IMR-90 (cell line): ENCODE measurements around the gene TNS1. TPM values are rescaled to one million over a fixed set of nuclear protein-coding genes. Genes with fewer than 3 reads are reported as not detected.

ENCODE experiments used
- ATAC-seq: fragments of 200-7000 bp; cut with Tn5 transposase; 2 replicates; pipeline ENCODE4 v1.9.1; 2020; ENCODE audit warnings: low read depth, mild to moderate bottlenecking, moderate library complexity
- BruUV-seq: library from RNA; stranded (reverse); fragments of 400-500 nt; replicated peaks from 2 replicates; lab custom pipeline; 2021; lab: Mats Ljungman, UMichigan
- CTCF ChIA-PET: fragments of 300-600 bp; formaldehyde crosslinking; extraction: SDS; loops from one replicate; lab custom pipeline; 2021; ENCODE audit warnings: antibody characterized with exemption; lab: Yijun Ruan, JAX
- POLR2A ChIA-PET: fragments of 300-600 bp; sonication (Branson Sonifier 250); formaldehyde crosslinking; loops from one replicate; lab custom pipeline; 2022; ENCODE audit warnings: antibody characterized with exemption; ENCODE audit not compliant: unreplicated experiment; lab: Charles Lee
- DNase-seq: peaks from one replicate; pipeline ENCODE4 v3.0.0; 2013
- H2AFZ ChIP-seq: replicated peaks from 2 replicates; pipeline ENCODE3; 2013; ENCODE audit warnings: low read length, mild to moderate bottlenecking; ENCODE audit not compliant: poor library complexity
- H2AK5ac ChIP-seq: 2 replicates; pipeline ENCODE4 v1.6.1; 2013; ENCODE audit warnings: low read depth, low read length, inconsistent platforms
- H2AK9ac ChIP-seq: replicated peaks from 2 replicates; pipeline ENCODE3; 2013; ENCODE audit warnings: mild to moderate bottlenecking, low read depth, low read length, moderate library complexity; ENCODE audit not compliant: poor library complexity
- H2BK120ac ChIP-seq: 2 replicates; pipeline ENCODE4 v1.6.1; 2013; ENCODE audit warnings: low read depth, low read length, inconsistent platforms
- H2BK15ac ChIP-seq: 3 replicates; pipeline ENCODE4 v1.6.1; 2013; ENCODE audit warnings: low read depth, low read length, inconsistent platforms
- H2BK20ac ChIP-seq: 2 replicates; pipeline ENCODE4 v1.6.1; 2013; ENCODE audit warnings: low read depth, mild to moderate bottlenecking, inconsistent platforms, low read length, moderate library complexity
- H2BK5ac ChIP-seq: 2 replicates; pipeline ENCODE4 v1.6.1; 2013; ENCODE audit warnings: mild to moderate bottlenecking, low read depth, low read length, inconsistent platforms; ENCODE audit not compliant: poor library complexity, severe bottlenecking
- H3K14ac ChIP-seq: replicated peaks from 2 replicates; pipeline ENCODE4 v1.6.1; 2013; ENCODE audit warnings: low read depth, low read length, inconsistent platforms
- H3K18ac ChIP-seq: 2 replicates; pipeline ENCODE4 v1.6.1; 2013; ENCODE audit warnings: low read depth, low read length, control low read depth
- H3K23ac ChIP-seq: 2 replicates; pipeline ENCODE4 v1.6.1; 2013; ENCODE audit warnings: low read depth, low read length, inconsistent platforms
- H3K27ac ChIP-seq: 2 replicates; pipeline ENCODE4 v1.5.1; 2013; ENCODE audit warnings: mild to moderate bottlenecking, control low read depth, low read length; ENCODE audit not compliant: insufficient read depth
- H3K27me3 ChIP-seq: 2 replicates; pipeline ENCODE4 v1.6.1; 2013; ENCODE audit warnings: low read length; ENCODE audit not compliant: control insufficient read depth, insufficient read depth
- H3K36me3 ChIP-seq: 2 replicates; pipeline ENCODE4 v1.6.1; 2013; ENCODE audit warnings: low read length, mixed read lengths; ENCODE audit not compliant: control insufficient read depth, insufficient read depth
- H3K4ac ChIP-seq: 2 replicates; pipeline ENCODE4 v1.6.1; 2013; ENCODE audit warnings: low read depth, low read length, inconsistent platforms
- H3K4me1 ChIP-seq: 2 replicates; pipeline ENCODE4 v1.6.1; 2013; ENCODE audit warnings: low read length, mixed read lengths; ENCODE audit not compliant: control insufficient read depth, insufficient read depth
- H3K4me2 ChIP-seq: 2 replicates; pipeline ENCODE4 v1.6.1; 2013; ENCODE audit warnings: low read depth, mild to moderate bottlenecking, control low read depth, low read length, moderate library complexity
- H3K4me3 ChIP-seq: 2 replicates; pipeline ENCODE4 v1.5.1; 2013; ENCODE audit warnings: low read depth, mild to moderate bottlenecking, control low read depth, low read length, moderate library complexity; ENCODE audit not compliant: insufficient read depth
- H3K56ac ChIP-seq: 2 replicates; pipeline ENCODE4 v1.6.1; 2013; ENCODE audit warnings: low read length, inconsistent platforms; ENCODE audit not compliant: insufficient read depth; ENCODE audit errors: extremely low read depth
- H3K79me1 ChIP-seq, 2 experiments: 2 replicates each; pipeline ENCODE4 v1.6.1; 2013; ENCODE audit warnings: low read length in 2 of 2, inconsistent platforms in 1 of 2, low read depth in 1 of 2
- H3K9ac ChIP-seq: 2 replicates; pipeline ENCODE4 v1.6.1; 2013; ENCODE audit warnings: low read depth, low read length, control low read depth
- H3K9me1 ChIP-seq: 2 replicates; pipeline ENCODE4 v1.6.1; 2013; ENCODE audit warnings: low read length, inconsistent platforms; ENCODE audit not compliant: insufficient read depth
- H3K9me3 ChIP-seq: 2 replicates; pipeline ENCODE4 v1.6.1; 2013; ENCODE audit warnings: low read length; ENCODE audit not compliant: control insufficient read depth, insufficient read depth
- H4K20me1 ChIP-seq: 2 replicates; pipeline ENCODE4 v1.6.1; 2013; ENCODE audit warnings: low read length, inconsistent platforms; ENCODE audit not compliant: insufficient read depth
- H4K5ac ChIP-seq: 2 replicates; pipeline ENCODE4 v1.6.1; 2013; ENCODE audit warnings: mild to moderate bottlenecking, low read depth, low read length, control low read depth
- H4K8ac ChIP-seq, 2 experiments: 2 replicates each; pipeline ENCODE4 v1.6.1; 2013; ENCODE audit warnings: low read depth in 2 of 2, low read length in 2 of 2, control low read depth in 1 of 2, inconsistent platforms in 1 of 2
- H4K91ac ChIP-seq: 2 replicates; pipeline ENCODE4 v1.6.1; 2013; ENCODE audit warnings: low read depth, low read length, inconsistent platforms; ENCODE audit not compliant: insufficient read depth
- BHLHE40 ChIP-seq: fragments of 150-350 bp; IDR thresholded peaks from 2 replicates; pipeline ENCODE4 v1.6.1; 2016; ENCODE audit warnings: mild to moderate bottlenecking, low read depth, low read length
- CEBPB ChIP-seq: IDR thresholded peaks from 2 replicates; pipeline ENCODE4 v1.6.1; 2012; ENCODE audit warnings: low read depth, low read length, improper control_type of control experiment
- CHD1 ChIP-seq: IDR thresholded peaks from 2 replicates; pipeline ENCODE4 v1.6.1; 2012; ENCODE audit warnings: low read depth, low read length, improper control_type of control experiment
- CTCF ChIP-seq: conservative IDR thresholded peaks from 2 replicates; pipeline ENCODE4 v1.5.1; 2012; ENCODE audit warnings: mild to moderate bottlenecking, low read depth, low read length, improper control_type of control experiment
- ELK1 ChIP-seq: fragments of 150-350 bp; IDR thresholded peaks from 2 replicates; pipeline ENCODE4 v1.6.1; 2016; ENCODE audit warnings: low read depth, mild to moderate bottlenecking, low read length, moderate library complexity, borderline replicate concordance
- FOS ChIP-seq: fragments of 150-350 bp; IDR thresholded peaks from 2 replicates; pipeline ENCODE4 v1.6.1; 2016; ENCODE audit warnings: low read depth, low read length
- MAFK ChIP-seq: IDR thresholded peaks from 2 replicates; pipeline ENCODE4 v1.6.1; 2012; ENCODE audit warnings: low read depth, low read length, improper control_type of control experiment
- MAZ ChIP-seq: IDR thresholded peaks from 2 replicates; pipeline ENCODE4 v1.6.1; 2012; ENCODE audit warnings: low read depth, mild to moderate bottlenecking, low read length, improper control_type of control experiment, moderate library complexity, borderline replicate concordance
- MXI1 ChIP-seq: IDR thresholded peaks from 2 replicates; pipeline ENCODE4 v1.6.1; 2012; ENCODE audit warnings: low read depth, mild to moderate bottlenecking, low read length, moderate library complexity, borderline replicate concordance
- NFE2L2 ChIP-seq: fragments of 150-350 bp; IDR thresholded peaks from 2 replicates; pipeline ENCODE4 v1.6.1; 2016; ENCODE audit warnings: low read depth, mild to moderate bottlenecking, low read length
- POLR2A ChIP-seq: IDR thresholded peaks from 2 replicates; pipeline ENCODE4 v1.6.1; 2012; ENCODE audit warnings: mild to moderate bottlenecking, low read depth, low read length
- RAD21 ChIP-seq: IDR thresholded peaks from 2 replicates; pipeline ENCODE4 v1.6.1; 2012; ENCODE audit warnings: low read length, improper control_type of control experiment
- RCOR1 ChIP-seq: IDR thresholded peaks from 2 replicates; pipeline ENCODE4 v1.6.1; 2012; ENCODE audit warnings: mild to moderate bottlenecking, low read length, improper control_type of control experiment; ENCODE audit not compliant: insufficient replicate concordance
- SMC3 ChIP-seq: fragments of 150-350 bp; IDR thresholded peaks from 2 replicates; pipeline ENCODE4 v1.6.1; 2016; ENCODE audit warnings: low read depth, mild to moderate bottlenecking, antibody characterized with exemption, low read length, moderate library complexity
- USF2 ChIP-seq: fragments of 150-350 bp; IDR thresholded peaks from 2 replicates; pipeline ENCODE4 v1.6.1; 2017; ENCODE audit warnings: mild to moderate bottlenecking, antibody characterized with exemption, low read length, low read depth
- WGBS, 2 experiments: methylation state at CpG; one replicate each; pipeline versions ENCODE4 v1.1.5 to v1.1.7; 2013; ENCODE audit warnings: missing lambda C conversion rate in 2 of 2; ENCODE audit not compliant: insufficient read length in 1 of 2; ENCODE audit errors: extremely low coverage in 2 of 2; 5-methylcytosine and 5-hydroxymethylcytosine counted together
- dilution Hi-C: fragments of 300-500 bp; cut with HindIII; formaldehyde crosslinking; loops from one replicate; pipeline ENCODE4 v1.14.3; 2018; ENCODE audit warnings: low sequenced_read_pairs; ENCODE audit not compliant: unreplicated experiment
- in situ Hi-C: fragments of 300-500 bp; cut with MboI; formaldehyde crosslinking; loops from 3 replicates; pipeline ENCODE4 v1.14.3; 2019; ENCODE audit warnings: low sequenced_read_pairs, inconsistent platforms, mixed read lengths
- intact Hi-C: fragments of 100-400 bp; cut with micrococcal nuclease; formaldehyde crosslinking; loops from 2 replicates; pipeline ENCODE4 v1.10.0; 2022
- polyA plus RNA-seq, 3 experiments: library from polyadenylated mRNA; depleted of rRNA; stranded (reverse); fragments of >200 nt; gene quantifications; 2 replicates each; pipeline ENCODE4 v1.2.3, GENCODE V29; 2012; ENCODE audit warnings: low replicate concordance in 1 of 3
- total RNA-seq: library from RNA; depleted of rRNA; stranded (reverse); fragments of >200 nt; gene quantifications from 2 replicates; pipeline ENCODE4 v1.2.3, GENCODE V29; 2012

The TNS1 gene
- total and polyA plus RNA-seq, 2 of the 4 experiments (the other 2 are of a cell fraction), result 41.1 to 45.2 TPM

GRCh38 chr2:217849154-217849975 lies 153.4 kb downstream of the TNS1 start:
- Histone ChIP-seq H2AK5ac (peak overlapping the region; percentile 63; the same call in 1 of the 2 replicates), H3K4me2 (no peak overlapping the region), H2BK5ac (no peak overlapping the region), H3K9ac (no peak overlapping the region), H3K18ac (no peak overlapping the region), H4K8ac (no peak overlapping the region), H2BK15ac (no peak overlapping the region), H4K5ac (no peak overlapping the region), H2BK20ac (no peak overlapping the region), H3K9me3 (peaks cover 6% of the 10 kb centered on the region), H3K14ac (0 out of 2 replicates have a peak overlapping the region, but pooled peaks have one; percentile 55), H4K91ac (no peak overlapping the region), H3K36me3 (peaks cover 47% of the 10 kb centered on the region), H4K20me1 (peaks cover 73% of the 10 kb centered on the region), H3K27me3 (no peaks in the 10 kb centered on the region), H3K79me1 (peaks cover 37 to 71% of the 10 kb centered on the region in 2 experiments), H3K23ac (no peak overlapping the region), H3K4me3 (no peak overlapping the region), H3K4ac (no peak overlapping the region), H2BK120ac (no peak overlapping the region), H3K4me1 (peaks cover 32% of the 10 kb centered on the region), H3K9me1 (peaks cover 20% of the 10 kb centered on the region), H2AK9ac (peak overlapping the region; percentile 53), H3K27ac (no peak overlapping the region), H2AFZ (no peak overlapping the region), H3K56ac (no peak overlapping the region)
- CTCF ChIA-PET, result interaction anchor here (1.0 kb wide), 1 partner anchor 50 kb away, joined by 3 read pairs; no protein-coding TSS in a partner anchor
- POLR2A ChIA-PET, result no interaction called here
- in situ Hi-C loops, result no loop called here
- no TSS peak for BruUV-seq
- intact Hi-C loops, result no loop called here
- TF ChIP-seq RCOR1, result no peak
- TF ChIP-seq RAD21, result no peak
- TF ChIP-seq CHD1, result no peak
- no peak for TF ChIP-seq USF2
- no peak for TF ChIP-seq SMC3
- no peak for TF ChIP-seq POLR2A
- TF ChIP-seq MAZ, result no peak
- no peak for TF ChIP-seq CEBPB
- TF ChIP-seq FOS, result no peak
- TF ChIP-seq NFE2L2, result no peak
- TF ChIP-seq MAFK, result no peak
- no peak for TF ChIP-seq MXI1
- TF ChIP-seq BHLHE40, result no peak
- no peak for TF ChIP-seq CTCF
- no peak for TF ChIP-seq ELK1
- 92% methylated on average over 2 of the region's 9 CpGs; no CpG with 5 or more reads in 1 of the 2 experiments for WGBS, 2 experiments
- ATAC-seq (no peak), DNase-seq (no peak)
- dilution Hi-C loops, result no loop called here
